Iris pigment epithelial cell (primary cell): ENCODE measurements around the gene ILKAP.
A peak's percentile ranks its signal among the peaks of the same experiment; 100 is the strongest.

ENCODE experiments used
- DNase-seq: peaks from one replicate; pipeline ENCODE4 v3.0.0-alpha.2; 2011; ENCODE audit warnings: low read depth

ILKAP gene

GRCh38 chr2:238166391-238167343 lies 36.8 kb downstream of the ILKAP start:
- no peak for DNase-seq

DNA sequence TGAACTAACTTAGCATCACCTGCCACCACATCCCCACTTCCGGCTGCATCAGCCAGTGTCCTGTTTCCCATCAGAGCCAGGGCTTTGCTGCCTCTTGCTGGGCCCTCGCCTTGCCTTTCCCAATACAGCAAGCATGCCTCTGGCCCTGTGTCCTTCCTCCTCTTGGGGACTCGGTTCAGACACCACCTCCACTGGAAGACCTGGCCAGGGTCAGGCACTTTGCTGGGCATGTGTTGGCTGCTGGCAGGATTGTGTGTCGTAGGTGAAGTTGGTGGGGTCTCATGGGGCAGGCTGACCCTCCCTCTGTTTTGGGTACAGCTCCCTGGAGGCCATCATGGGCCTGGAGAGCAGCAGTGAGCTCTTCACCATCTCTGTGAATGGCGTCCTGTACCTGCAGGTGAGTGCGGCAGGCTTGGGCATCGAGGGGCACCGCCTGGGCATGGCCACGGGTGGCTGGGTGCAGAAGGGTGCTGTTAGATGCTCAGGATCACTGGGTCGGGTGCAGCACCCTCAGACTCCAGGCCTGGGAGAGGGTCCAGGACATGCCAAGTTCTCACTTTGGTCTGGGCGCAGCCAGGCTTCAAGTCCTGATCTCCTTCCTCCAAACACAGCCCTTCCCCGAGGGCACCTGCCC lies 38.1 kb downstream of the ILKAP start:
- DNase-seq, result no peak

- no peak for DNase-seq
Observed at GRCh38 chr2:238164906-238165287, 38.6 kb downstream of the ILKAP start.

DNA sequence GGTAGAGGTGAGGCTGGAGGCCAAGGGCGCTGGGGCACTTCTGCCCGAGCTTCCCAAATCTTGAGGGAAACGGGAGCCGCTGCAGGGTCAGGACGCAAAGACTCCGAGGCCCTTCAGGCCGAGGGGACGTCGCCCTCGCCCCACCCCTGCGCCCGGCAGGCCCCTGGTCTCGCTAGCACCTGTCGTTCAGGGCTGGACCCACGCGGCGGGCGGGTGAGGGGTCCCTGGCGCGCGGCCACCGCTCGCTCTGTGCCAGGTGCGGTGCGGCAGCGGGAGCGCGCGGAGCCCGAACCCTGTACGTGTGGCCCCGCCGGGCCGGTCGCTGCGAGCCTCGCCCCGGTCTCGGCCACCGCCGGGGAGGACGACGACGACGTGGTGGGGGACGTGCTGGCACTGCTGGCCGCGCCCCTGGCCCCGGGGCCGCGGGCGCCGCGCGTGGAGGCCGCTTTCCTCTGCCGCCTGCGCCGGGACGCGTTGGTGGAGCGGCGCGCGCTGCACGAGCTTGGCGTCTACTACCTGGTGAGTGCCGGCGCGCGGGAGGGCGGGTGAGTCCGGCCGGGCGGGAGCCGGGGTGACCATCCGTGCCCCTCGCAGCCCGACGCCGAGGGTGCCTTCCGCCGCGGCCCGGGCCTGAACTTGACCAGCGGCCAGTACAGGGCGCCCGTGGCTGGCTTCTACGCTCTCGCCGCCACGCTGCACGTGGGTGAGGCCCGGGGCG lies 39.9 kb downstream of the ILKAP start:
- DNase-seq, result peak; percentile 20

GRCh38 chr2:238162846-238163441 lies 40.6 kb downstream of the ILKAP start:
- DNase-seq, result peak; percentile 44

- DNase-seq, result no peak
Observed at GRCh38 chr2:238162251-238162845, 41.1 kb downstream of the ILKAP start.

GRCh38 chr2:238161291-238162051 lies 42.0 kb downstream of the ILKAP start:
- DNase-seq, result no peak

DNA sequence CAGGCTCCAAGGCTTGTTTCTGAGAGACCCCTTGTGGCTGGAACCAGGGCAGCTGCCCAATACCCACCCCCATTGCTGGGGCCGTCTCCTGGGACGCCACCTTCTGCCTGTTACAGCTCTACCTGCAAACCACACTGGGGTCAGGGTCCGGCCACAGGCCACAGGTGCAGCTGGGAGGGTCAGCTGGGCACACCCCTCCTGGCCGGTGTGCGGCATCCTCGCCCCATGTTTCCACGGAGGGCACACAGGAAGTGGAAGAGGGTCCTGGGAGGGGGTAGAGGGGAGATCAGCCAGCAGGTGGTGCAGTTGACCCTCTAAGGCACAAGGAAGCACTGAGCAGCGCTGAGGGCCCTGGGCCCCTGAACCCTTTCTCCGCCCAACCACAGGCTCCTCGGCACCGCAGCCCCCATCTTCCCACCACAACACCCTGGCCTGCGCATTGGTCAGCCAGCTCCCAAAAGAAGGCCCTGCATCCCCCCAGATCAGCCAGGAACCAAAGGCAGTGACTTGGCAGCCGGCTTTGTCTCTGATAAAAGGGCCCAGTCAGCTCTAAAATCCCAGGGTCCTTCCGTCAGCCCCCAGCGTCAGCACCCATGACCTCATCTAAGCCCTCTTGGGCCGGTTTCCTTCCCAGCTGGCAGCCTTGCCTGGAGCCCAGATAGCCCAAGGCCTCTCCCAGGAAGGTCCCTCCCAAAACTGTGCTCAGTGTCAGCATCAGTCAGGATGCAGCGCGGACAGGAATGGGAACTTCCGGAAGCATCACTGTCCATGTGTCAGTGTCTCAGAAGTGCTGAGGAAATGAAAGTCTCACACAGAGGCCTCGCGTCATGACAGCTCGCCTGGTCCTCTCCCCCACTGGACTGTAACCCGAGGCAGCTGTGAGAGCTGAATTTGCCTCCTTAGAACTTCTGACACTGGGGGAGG lies 43.0 kb downstream of the ILKAP start:
- DNase-seq, result no peak

GRCh38 chr2:238159661-238160205 lies 43.8 kb downstream of the ILKAP start:
- no peak for DNase-seq

- no peak for DNase-seq
Observed at GRCh38 chr2:238159071-238159539, 44.4 kb downstream of the ILKAP start.

GRCh38 chr2:238158509-238159070 lies 44.9 kb downstream of the ILKAP start, which contains the start of gene ERFE:
Gene ERFE, plus strand, starts transcription at chr2:238158970. Its CDS starts 38 bp downstream, at chr2:238159008.
- peak; percentile 26 for DNase-seq

DNA sequence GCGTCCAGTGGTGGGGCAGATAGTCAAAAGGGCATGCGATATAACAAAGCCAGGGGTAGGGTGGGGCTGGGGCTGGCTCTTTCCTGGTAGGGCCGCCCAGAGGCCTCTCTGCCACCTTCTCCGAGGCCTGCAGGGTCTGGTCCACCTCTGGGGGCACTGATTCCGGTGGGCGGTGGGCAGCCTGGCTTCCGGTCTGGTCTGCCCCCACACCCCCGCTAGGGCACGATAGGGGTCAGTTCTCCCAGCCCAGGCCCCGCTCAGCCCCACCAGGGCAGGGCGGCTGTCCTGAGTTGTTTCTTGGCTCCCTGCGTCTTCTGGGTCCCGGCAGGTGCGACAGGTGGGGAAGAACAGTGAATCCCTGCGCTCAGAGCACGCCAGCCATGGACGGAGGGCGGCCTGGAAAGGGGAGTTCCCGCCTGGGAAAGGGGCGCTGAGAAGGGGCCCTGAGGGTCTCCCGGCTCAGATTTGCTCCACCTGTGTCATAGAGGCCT lies 45.4 kb downstream of the ILKAP start:
- no peak for DNase-seq

DNA sequence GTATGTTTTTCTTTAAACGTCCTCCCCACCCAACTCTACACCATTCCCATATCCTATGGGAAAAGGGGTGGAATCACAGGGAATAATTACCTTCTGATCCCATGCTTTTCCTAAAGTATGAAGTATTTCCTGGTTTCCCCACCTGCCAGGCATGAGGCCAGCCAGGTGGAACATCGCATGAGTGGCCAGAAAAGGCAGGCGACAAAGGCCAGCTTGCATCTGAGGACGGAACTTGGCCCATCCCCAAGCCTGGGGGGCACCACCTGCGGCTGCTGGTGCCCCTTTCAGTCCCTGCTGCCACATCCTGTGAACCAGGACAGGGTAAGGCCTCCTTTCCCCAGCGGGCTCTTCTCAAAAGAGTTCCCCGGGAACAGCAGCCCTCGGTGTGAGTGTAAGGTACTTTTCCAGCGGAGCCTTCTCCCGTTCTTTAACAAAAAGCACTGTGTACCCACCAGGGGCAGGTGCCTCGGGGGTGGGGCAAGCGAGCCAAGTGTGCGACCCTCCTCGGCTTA lies 45.9 kb downstream of the ILKAP start:
- no peak for DNase-seq

DNA sequence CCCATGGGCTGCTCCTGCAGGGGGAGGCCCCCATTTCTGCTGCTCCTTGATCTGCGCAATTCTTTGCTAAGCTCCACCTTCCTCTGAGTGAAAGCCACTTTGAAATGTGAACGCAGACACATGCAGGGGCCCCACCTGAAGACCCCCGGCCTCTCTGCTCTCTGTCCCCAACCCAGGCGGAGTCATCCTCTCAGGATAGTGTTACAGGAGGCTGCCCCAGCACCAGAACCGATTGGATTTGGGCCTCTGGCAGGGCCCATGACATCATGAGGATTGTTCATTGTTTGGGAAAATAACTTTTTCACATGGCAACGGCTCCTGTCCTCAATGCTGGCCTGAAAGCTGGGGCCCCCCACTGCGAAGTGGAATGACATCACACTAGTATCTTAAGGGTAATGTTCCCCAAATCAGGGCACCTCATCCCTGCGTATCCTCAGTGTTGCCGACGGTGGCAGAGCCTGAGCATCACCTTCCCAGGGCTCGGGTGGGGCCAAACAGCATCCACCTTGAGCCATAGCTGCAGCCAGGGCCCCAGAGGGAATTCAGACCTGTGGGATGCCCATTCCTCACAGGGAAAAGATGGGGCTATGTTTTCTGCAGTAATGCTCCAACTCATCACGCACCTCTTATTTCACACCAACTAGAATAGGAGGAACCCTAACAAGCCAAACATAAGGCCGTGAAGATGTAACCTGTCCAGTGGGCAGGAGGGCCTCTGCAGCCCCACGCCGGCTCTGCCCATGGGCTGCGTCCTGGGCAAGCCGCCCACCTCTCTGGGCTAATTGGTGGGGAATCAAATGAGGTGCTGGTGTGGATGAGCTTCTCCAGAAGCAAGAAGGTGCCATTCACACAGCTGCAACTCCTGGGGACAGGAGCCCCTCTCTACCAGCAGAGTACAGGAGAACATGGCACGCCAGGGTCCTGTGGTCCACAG lies 47.5 kb downstream of the ILKAP start:
- no peak for DNase-seq

- DNase-seq, result peak; percentile 67
Observed at GRCh38 chr2:238155051-238155760, 48.3 kb downstream of the ILKAP start.

DNA sequence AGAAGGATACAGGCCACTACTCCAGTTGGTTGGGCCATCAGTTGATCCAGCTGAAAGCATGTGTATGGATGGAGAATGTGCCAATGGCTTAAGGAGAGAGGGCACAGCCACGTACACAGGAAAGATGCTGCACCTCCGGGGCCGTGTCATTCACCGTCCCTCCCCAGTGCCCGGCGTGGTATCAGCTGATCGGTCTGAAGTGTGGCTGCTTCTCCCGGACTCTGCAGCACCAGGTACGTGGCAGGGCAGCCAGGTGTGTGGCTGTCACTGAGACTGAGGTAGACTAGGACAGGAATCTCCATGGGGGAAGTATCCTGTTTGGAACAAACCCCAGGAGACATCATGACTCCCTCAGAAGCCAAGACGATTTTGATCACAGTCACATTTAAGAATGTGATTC lies 48.9 kb downstream of the ILKAP start:
- DNase-seq, result no peak
